ENCODE results near the gene ARPC2.

DNA sequence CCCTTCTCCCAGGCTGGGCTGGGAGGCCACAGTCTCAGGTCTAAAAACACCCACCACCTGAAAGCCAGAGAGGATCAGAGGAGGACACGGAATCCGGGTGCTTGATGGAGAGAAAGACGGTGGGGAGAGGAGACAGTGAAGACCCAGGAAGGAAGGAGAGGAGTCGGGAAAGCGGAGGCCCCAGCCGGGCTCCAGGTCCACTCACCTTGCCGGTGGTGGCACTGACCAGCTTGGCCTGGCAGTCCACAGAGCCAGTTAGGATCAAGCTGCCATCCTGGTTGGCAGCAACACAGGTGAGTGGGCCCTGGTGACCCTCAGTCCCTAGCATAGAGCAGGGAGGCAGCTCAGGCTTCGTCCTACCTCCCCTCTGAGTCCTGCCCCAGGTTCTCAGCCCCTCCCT, 48.6 kb downstream of the ARPC2 start:
- TF ChIP-seq, protein P1, sequence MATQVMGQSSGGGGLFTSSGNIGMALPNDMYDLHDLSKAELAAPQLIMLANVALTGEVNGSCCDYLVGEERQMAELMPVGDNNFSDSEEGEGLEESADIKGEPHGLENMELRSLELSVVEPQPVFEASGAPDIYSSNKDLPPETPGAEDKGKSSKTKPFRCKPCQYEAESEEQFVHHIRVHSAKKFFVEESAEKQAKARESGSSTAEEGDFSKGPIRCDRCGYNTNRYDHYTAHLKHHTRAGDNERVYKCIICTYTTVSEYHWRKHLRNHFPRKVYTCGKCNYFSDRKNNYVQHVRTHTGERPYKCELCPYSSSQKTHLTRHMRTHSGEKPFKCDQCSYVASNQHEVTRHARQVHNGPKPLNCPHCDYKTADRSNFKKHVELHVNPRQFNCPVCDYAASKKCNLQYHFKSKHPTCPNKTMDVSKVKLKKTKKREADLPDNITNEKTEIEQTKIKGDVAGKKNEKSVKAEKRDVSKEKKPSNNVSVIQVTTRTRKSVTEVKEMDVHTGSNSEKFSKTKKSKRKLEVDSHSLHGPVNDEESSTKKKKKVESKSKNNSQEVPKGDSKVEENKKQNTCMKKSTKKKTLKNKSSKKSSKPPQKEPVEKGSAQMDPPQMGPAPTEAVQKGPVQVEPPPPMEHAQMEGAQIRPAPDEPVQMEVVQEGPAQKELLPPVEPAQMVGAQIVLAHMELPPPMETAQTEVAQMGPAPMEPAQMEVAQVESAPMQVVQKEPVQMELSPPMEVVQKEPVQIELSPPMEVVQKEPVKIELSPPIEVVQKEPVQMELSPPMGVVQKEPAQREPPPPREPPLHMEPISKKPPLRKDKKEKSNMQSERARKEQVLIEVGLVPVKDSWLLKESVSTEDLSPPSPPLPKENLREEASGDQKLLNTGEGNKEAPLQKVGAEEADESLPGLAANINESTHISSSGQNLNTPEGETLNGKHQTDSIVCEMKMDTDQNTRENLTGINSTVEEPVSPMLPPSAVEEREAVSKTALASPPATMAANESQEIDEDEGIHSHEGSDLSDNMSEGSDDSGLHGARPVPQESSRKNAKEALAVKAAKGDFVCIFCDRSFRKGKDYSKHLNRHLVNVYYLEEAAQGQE (IDR thresholded peaks at IDR 0.05; ENCODE audit: borderline replicate concordance): no peak
- TF ChIP-seq EZH2 (IDR thresholded peaks at IDR 0.05; ENCODE audit: borderline replicate concordance, insufficient read depth, low read length, poor library complexity, severe bottlenecking) (no peak), MXI1 (conservative IDR thresholded peaks at IDR 0.05; ENCODE audit: poor library complexity, severe bottlenecking) (no peak), POLR2AphosphoS5 (IDR thresholded peaks at IDR 0.05) (no peak), RAD21 (conservative IDR thresholded peaks at IDR 0.05) (no peak)
- TF ChIP-seq, protein P2, sequence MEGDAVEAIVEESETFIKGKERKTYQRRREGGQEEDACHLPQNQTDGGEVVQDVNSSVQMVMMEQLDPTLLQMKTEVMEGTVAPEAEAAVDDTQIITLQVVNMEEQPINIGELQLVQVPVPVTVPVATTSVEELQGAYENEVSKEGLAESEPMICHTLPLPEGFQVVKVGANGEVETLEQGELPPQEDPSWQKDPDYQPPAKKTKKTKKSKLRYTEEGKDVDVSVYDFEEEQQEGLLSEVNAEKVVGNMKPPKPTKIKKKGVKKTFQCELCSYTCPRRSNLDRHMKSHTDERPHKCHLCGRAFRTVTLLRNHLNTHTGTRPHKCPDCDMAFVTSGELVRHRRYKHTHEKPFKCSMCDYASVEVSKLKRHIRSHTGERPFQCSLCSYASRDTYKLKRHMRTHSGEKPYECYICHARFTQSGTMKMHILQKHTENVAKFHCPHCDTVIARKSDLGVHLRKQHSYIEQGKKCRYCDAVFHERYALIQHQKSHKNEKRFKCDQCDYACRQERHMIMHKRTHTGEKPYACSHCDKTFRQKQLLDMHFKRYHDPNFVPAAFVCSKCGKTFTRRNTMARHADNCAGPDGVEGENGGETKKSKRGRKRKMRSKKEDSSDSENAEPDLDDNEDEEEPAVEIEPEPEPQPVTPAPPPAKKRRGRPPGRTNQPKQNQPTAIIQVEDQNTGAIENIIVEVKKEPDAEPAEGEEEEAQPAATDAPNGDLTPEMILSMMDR (IDR thresholded peaks at IDR 0.05; ENCODE audit: poor library complexity, severe bottlenecking): no peak
